HCT116 (cell line): ENCODE data around the gene TFDP1. TPM values are rescaled to one million over a fixed set of nuclear protein-coding genes. Genes with fewer than 3 reads are reported as not detected.

Source experiments
- ATAC-seq: fragments of 200-7000 bp; cut with Tn5 transposase; 2 replicates; pipeline ENCODE4 v1.9.1; 2020; ENCODE audit warnings: mild to moderate bottlenecking, moderate library complexity
- BruUV-seq: library from RNA; stranded (reverse); fragments of 400-500 nt; replicated peaks from 2 replicates; lab custom pipeline; 2021; lab: Mats Ljungman, UMichigan
- CTCF ChIA-PET: fragments of 300-600 bp; sonication (Branson Sonifier 250); formaldehyde crosslinking; loops from one replicate; lab custom pipeline; 2021; ENCODE audit warnings: antibody characterized with exemption; lab: Charles Lee
- POLR2A ChIA-PET: fragments of 300-600, 350-600 bp; sonication (Branson Sonifier 250); formaldehyde crosslinking; loops from one replicate; lab custom pipeline; 2021; ENCODE audit warnings: antibody characterized with exemption; lab: Charles Lee
- RAD21 ChIA-PET, 2 experiments: fragments of 300-600 bp; sonication (Branson Sonifier 250); formaldehyde crosslinking; loops; one replicate each; lab custom pipeline; 2023; ENCODE audit warnings: low total read pairs in 2 of 2; ENCODE audit not compliant: uncharacterized antibody in 2 of 2, unreplicated experiment in 2 of 2, low non-redundant PET in 1 of 2; lab: Charles Lee
- DNase-seq: peaks from one replicate; pipeline ENCODE4 v3.0.0-alpha.2; 2010; ENCODE audit warnings: low read depth, low spot score
- H2AFZ ChIP-seq: fragments of 200-600 bp; shearing (Covaris generic), sonication (generic); 2 replicates; pipeline ENCODE4 v1.6.1; 2017; ENCODE audit warnings: low read depth, mixed run types, mixed read lengths, antibody characterized with exemption, low read length; ENCODE audit not compliant: poor library complexity, severe bottlenecking
- H3K27ac ChIP-seq: 2 replicates; pipeline ENCODE4 v1.5.1; 2012; ENCODE audit warnings: low read depth, low read length
- H3K27me3 ChIP-seq: fragments of 200-600 bp; sonication (generic); 2 replicates; pipeline ENCODE4 v1.6.1; 2016; ENCODE audit warnings: mixed run types, low read length, mixed read lengths; ENCODE audit not compliant: insufficient read depth
- H3K36me3 ChIP-seq, 2 experiments: fragments of 200-500 bp in 1 of 2; fragments of 200-600 bp in 1 of 2; sonication (Bioruptor generic) in 1 of 2; sonication (generic) in 1 of 2; 2 replicates each; pipeline versions ENCODE4 v1.5.1 to v1.6.1; 2014 to 2016; ENCODE audit warnings: low read length in 2 of 2, inconsistent platforms in 1 of 2, mixed read lengths in 1 of 2, mixed run types in 1 of 2; ENCODE audit not compliant: insufficient read depth in 2 of 2, control insufficient read depth in 1 of 2
- H3K4me1 ChIP-seq, 2 experiments: fragments of 200-600 bp in 1 of 2; sonication (generic) in 1 of 2; 2 replicates each; pipeline versions ENCODE4 v1.5.1 to v1.6.1; 2012 to 2017; ENCODE audit warnings: low read length in 2 of 2, inconsistent platforms in 1 of 2, mild to moderate bottlenecking in 1 of 2, mixed read lengths in 1 of 2, mixed run types in 1 of 2, moderate library complexity in 1 of 2; ENCODE audit not compliant: insufficient read depth in 2 of 2, control insufficient read depth in 1 of 2
- H3K4me2 ChIP-seq: fragments of 200-600 bp; sonication (generic); 2 replicates; pipeline ENCODE4 v1.6.1; 2017; ENCODE audit warnings: mixed run types, low read length, mixed read lengths
- H3K4me3 ChIP-seq, 2 experiments: fragments of 200-600 bp in 1 of 2; sonication (generic) in 1 of 2; replicated peaks in 1 of 2; 2 replicates each; pipeline ENCODE4 v1.5.1; 2011 to 2016; ENCODE audit warnings: low read length in 2 of 2, control low read depth in 1 of 2, low read depth in 1 of 2, mild to moderate bottlenecking in 1 of 2, mixed read lengths in 1 of 2, mixed run types in 1 of 2
- H3K79me2 ChIP-seq: fragments of 200-600 bp; sonication (generic); 2 replicates; pipeline ENCODE4 v1.6.1; 2017; ENCODE audit warnings: mild to moderate bottlenecking, mixed run types, low read length, moderate library complexity, mixed read lengths; ENCODE audit not compliant: insufficient read depth
- H3K9ac ChIP-seq: fragments of 200-600 bp; sonication (generic); 2 replicates; pipeline ENCODE4 v1.6.1; 2016; ENCODE audit warnings: low read length, mixed read lengths
- H3K9me2 ChIP-seq: fragments of 200-600 bp; sonication (generic), shearing (Covaris generic); 2 replicates; pipeline ENCODE4 v1.6.1; 2017; ENCODE audit warnings: mixed run types, mild to moderate bottlenecking, moderate library complexity; ENCODE audit not compliant: insufficient read depth
- H3K9me3 ChIP-seq, 2 experiments: fragments of 200-500 bp in 1 of 2; fragments of 200-600 bp in 1 of 2; sonication (Bioruptor generic) in 1 of 2; sonication (generic) in 1 of 2; 2 replicates each; pipeline ENCODE4 v1.6.1; 2014 to 2017; ENCODE audit warnings: low read length in 2 of 2, mixed read lengths in 2 of 2, inconsistent platforms in 1 of 2, low read depth in 1 of 2, mild to moderate bottlenecking in 1 of 2, mixed run types in 1 of 2, moderate library complexity in 1 of 2; ENCODE audit not compliant: control insufficient read depth in 1 of 2, insufficient read depth in 1 of 2
- H4K20me1 ChIP-seq: fragments of 200-600 bp; sonication (generic), shearing (Covaris generic); 2 replicates; pipeline ENCODE4 v1.6.1; 2017; ENCODE audit warnings: mixed run types, mild to moderate bottlenecking, moderate library complexity; ENCODE audit not compliant: insufficient read depth
- CBX3 ChIP-seq: IDR thresholded peaks from 2 replicates; pipeline ENCODE4 v1.6.1; 2012; ENCODE audit warnings: low read depth
- CTCF ChIP-seq, 3 experiments: fragments of 200-600 bp in 1 of 3; sonication (generic) in 1 of 3; IDR thresholded peaks in 2 of 3; conservative IDR thresholded peaks in 1 of 3; 2 replicates each; pipeline ENCODE4 v1.5.1; 2012 to 2017; ENCODE audit warnings: low read depth in 2 of 3, low read length in 2 of 3, antibody characterized with exemption in 1 of 3, borderline replicate concordance in 1 of 3, control low read depth in 1 of 3, mild to moderate bottlenecking in 1 of 3, mixed read lengths in 1 of 3, mixed run types in 1 of 3, moderate library complexity in 1 of 3; ENCODE audit not compliant: insufficient read depth in 1 of 3
- ELF1 ChIP-seq: IDR thresholded peaks from 2 replicates; pipeline ENCODE4 v1.6.1; 2012; ENCODE audit warnings: low read depth, borderline replicate concordance
- FOSL1 ChIP-seq: IDR thresholded peaks from 2 replicates; pipeline ENCODE4 v1.6.1; 2012; ENCODE audit warnings: low read depth
- JUND ChIP-seq: IDR thresholded peaks from 2 replicates; pipeline ENCODE4 v1.6.1; 2012
- MAX ChIP-seq: IDR thresholded peaks from 2 replicates; pipeline ENCODE4 v1.6.1; 2012
- POLR2AphosphoS5 ChIP-seq: IDR thresholded peaks from 2 replicates; pipeline ENCODE4 v1.6.1; 2011; ENCODE audit warnings: mild to moderate bottlenecking, low read depth, low read length, moderate library complexity
- RAD21 ChIP-seq: IDR thresholded peaks from 2 replicates; pipeline ENCODE4 v1.6.1; 2012; ENCODE audit warnings: low read depth, mild to moderate bottlenecking
- SP1 ChIP-seq: IDR thresholded peaks from 2 replicates; pipeline ENCODE4 v1.6.1; 2012; ENCODE audit warnings: low read depth
- TCF7L2 ChIP-seq: IDR thresholded peaks from 2 replicates; pipeline ENCODE4 v1.7.0; 2011; ENCODE audit warnings: borderline replicate concordance, inconsistent platforms; ENCODE audit not compliant: insufficient read depth, insufficient read length; ENCODE audit errors: extremely low read depth
- ZNF274 ChIP-seq: fragments of 200-500 bp; sonication (Bioruptor generic); IDR thresholded peaks from 2 replicates; pipeline ENCODE4 v1.6.1; 2014; ENCODE audit warnings: mild to moderate bottlenecking, low read depth, low read length, inconsistent platforms
- intact Hi-C: fragments of 100-400 bp; cut with micrococcal nuclease; formaldehyde crosslinking; loops from 2 replicates; pipeline ENCODE4 v1.10.0; 2022
- total RNA-seq: library from RNA; stranded (reverse); gene quantifications from one replicate; pipeline ENCODE4 v1.2.1, GENCODE V29; 2021; ENCODE audit not compliant: unreplicated experiment
- TF ChIP-seq, protein P1 (sequence below): IDR thresholded peaks from 2 replicates; pipeline ENCODE4 v1.6.1; 2012; ENCODE audit warnings: low read depth

Gene TFDP1
- total RNA-seq, 1 experiment from 2014 or later, result 169 TPM

DNA sequence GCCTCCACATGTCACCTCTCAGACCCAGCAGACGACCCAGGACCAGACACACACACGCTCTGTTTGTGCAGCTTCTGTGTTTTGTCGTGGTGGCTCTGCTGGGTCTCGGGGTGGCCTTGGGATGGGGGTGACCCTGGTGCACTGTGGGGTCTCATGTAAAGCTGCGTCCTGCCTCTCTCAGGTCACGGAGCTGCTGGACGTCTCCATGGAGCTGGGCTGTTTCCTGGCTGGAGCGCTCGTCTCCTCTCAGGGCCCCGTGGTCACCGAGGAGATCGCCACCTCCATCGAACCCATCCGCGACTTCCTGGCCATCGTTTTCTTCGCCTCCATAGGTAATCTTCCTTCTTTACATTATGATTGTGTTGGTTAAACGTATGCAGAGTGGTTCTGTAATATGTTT, 45.4 kb upstream of the TFDP1 start:
- ChIA-PET POLR2A (no interaction called here), CTCF (no interaction called here)
- no TSS peak for BruUV-seq
- Histone ChIP-seq H3K27ac (no peak overlapping the region), H3K9me2 (no peaks in the 10 kb centered on the region), H3K9me3 (no peaks in the 10 kb centered on the region), H3K4me1 (no peaks in the 10 kb centered on the region), H3K9ac (no peak overlapping the region), H3K27me3 (no peaks in the 10 kb centered on the region), H2AFZ (no peak overlapping the region), H4K20me1 (no peaks in the 10 kb centered on the region), H3K79me2 (no peaks in the 10 kb centered on the region; the same call in 1 of the 2 replicates), H3K4me3 (no peak overlapping the region), H3K36me3 (no peaks in the 10 kb centered on the region; a peak in 1 of 4 replicates)
- TF ChIP-seq CTCF (IDR thresholded peaks at IDR 0.05 in 2 of 3, conservative IDR thresholded peaks at IDR 0.05 in 1 of 3; ENCODE audit: borderline replicate concordance in 1 of 3, insufficient read depth in 1 of 3, low read depth in 2 of 3, low read length in 2 of 3), result no peak
- no peak for TF ChIP-seq CBX3
- TF ChIP-seq ELF1, result no peak
- TF ChIP-seq, all 23 proteins: peak for 0
- no peak overlapping the region for H3K4me2 ChIP-seq
- RAD21 ChIA-PET, result no interaction called here
- no peak for DNase-seq
- intact Hi-C loops, result no loop called here
- no peak for ATAC-seq

DNA sequence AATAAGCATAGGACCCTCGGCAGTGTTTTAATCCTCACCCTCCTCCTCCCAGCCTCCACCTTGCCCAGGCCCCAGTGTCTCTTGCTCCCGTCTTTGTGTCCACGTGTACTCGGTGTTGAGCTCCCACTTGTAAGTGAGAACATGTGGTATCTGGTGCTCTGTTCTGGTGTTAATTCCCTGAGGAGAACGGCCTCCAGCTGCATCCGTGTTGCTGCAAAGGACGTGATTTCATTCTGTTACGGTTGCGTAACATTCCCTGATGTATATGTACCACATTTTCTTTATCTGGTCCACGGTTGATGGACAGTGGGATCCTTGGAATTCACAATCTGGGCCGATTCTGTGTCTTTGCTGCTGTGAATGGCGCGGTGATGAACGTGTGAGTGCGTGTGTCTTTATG, 44.7 kb upstream of the TFDP1 start:
- H3K27me3 ChIP-seq, result no peaks in the 10 kb centered on the region
- CTCF ChIA-PET, result no interaction called here
- no peak overlapping the region for H3K4me3 ChIP-seq
- no peaks in the 10 kb centered on the region for H3K9me3 ChIP-seq
- no peaks in the 10 kb centered on the region for H3K4me1 ChIP-seq
- no peaks in the 10 kb centered on the region; a peak in 1 of 4 replicates for H3K36me3 ChIP-seq
- no peak for DNase-seq
- H3K9me2 ChIP-seq, result no peaks in the 10 kb centered on the region
- no peak overlapping the region for H2AFZ ChIP-seq
- RAD21 ChIA-PET, result no interaction called here
- H3K4me2 ChIP-seq, result no peak overlapping the region
- ATAC-seq, result no peak
- H3K79me2 ChIP-seq, result no peaks in the 10 kb centered on the region; the same call in 1 of the 2 replicates
- BruUV-seq, result no TSS peak
- no peak overlapping the region for H3K27ac ChIP-seq
- H4K20me1 ChIP-seq, result no peaks in the 10 kb centered on the region
- no peak overlapping the region for H3K9ac ChIP-seq
- intact Hi-C loops, result no loop called here
- POLR2A ChIA-PET, result no interaction called here
- no peak for TF ChIP-seq ZNF274
- TF ChIP-seq POLR2AphosphoS5, result no peak
- TF ChIP-seq, protein P1, sequence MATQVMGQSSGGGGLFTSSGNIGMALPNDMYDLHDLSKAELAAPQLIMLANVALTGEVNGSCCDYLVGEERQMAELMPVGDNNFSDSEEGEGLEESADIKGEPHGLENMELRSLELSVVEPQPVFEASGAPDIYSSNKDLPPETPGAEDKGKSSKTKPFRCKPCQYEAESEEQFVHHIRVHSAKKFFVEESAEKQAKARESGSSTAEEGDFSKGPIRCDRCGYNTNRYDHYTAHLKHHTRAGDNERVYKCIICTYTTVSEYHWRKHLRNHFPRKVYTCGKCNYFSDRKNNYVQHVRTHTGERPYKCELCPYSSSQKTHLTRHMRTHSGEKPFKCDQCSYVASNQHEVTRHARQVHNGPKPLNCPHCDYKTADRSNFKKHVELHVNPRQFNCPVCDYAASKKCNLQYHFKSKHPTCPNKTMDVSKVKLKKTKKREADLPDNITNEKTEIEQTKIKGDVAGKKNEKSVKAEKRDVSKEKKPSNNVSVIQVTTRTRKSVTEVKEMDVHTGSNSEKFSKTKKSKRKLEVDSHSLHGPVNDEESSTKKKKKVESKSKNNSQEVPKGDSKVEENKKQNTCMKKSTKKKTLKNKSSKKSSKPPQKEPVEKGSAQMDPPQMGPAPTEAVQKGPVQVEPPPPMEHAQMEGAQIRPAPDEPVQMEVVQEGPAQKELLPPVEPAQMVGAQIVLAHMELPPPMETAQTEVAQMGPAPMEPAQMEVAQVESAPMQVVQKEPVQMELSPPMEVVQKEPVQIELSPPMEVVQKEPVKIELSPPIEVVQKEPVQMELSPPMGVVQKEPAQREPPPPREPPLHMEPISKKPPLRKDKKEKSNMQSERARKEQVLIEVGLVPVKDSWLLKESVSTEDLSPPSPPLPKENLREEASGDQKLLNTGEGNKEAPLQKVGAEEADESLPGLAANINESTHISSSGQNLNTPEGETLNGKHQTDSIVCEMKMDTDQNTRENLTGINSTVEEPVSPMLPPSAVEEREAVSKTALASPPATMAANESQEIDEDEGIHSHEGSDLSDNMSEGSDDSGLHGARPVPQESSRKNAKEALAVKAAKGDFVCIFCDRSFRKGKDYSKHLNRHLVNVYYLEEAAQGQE, result no peak
- TF ChIP-seq MAX, result no peak
- TF ChIP-seq SP1, result no peak
- no peak for TF ChIP-seq CBX3
- no peak for TF ChIP-seq CTCF (IDR thresholded peaks at IDR 0.05 in 2 of 3, conservative IDR thresholded peaks at IDR 0.05 in 1 of 3; ENCODE audit: borderline replicate concordance in 1 of 3, insufficient read depth in 1 of 3, low read depth in 2 of 3, low read length in 2 of 3)
- no peak for TF ChIP-seq RAD21
- TF ChIP-seq JUND, result no peak
- TF ChIP-seq FOSL1, result no peak
- TF ChIP-seq TCF7L2, result no peak
